ENCODE results near the gene ITIH2. TPM values are rescaled to one million over a fixed set of nuclear protein-coding genes. Genes with fewer than 3 reads are reported as not detected.
"Not testable (repeated sequence)": the region's sequence is repeated elsewhere in the genome, so short reads cannot be mapped to it uniquely, and the experiment has no call there.

The ITIH2 gene
- total RNA-seq (not detected), total RNA-seq (0 reads per million in 2 donors)

- H3K27me3 Mint-ChIP-seq = peaks cover 42% of the 10 kb centered on the region
Observed at GRCh38 chr10:7703140-7703539, at the start of gene ITIH2. ITIH2 (plus strand) TSS chr10:7703316; CDS start chr10:7703435, 119 bp downstream.

DNA sequence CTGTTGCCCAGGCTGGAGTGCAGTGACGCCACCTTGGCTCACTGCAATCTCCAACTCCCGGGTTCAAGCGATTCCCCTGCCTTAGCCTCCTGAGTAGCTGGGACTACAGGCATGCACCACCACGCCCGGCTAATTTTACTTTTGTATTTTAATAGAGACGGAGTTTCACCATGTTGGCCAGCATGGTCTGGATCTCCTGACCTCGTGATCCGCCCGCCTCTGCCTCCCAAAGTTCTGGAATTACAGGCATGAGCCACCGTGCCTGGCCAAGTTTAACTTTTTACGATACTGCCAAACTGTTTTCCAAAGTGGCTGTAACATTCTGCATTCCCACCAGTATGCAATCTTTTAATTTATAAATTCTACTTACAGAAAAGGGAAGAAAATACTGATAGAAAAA, 46.0 kb upstream of the ITIH2 start:
- not testable (repeated sequence) for H3K4me1 Mint-ChIP-seq; H3K9me3 ChIP-seq (ENCODE audit: control insufficient read depth, low read length, poor library complexity, severe bottlenecking); H3K4me3 Mint-ChIP-seq; ATAC-seq; H3K27ac Mint-ChIP-seq; H3K36me3 Mint-ChIP-seq (ENCODE audit: low read depth); DNase-seq
- H3K27me3 Mint-ChIP-seq = peaks cover 55% of the 10 kb centered on the region

More at GRCh38 chr10:7703140-7703539, at the start of gene ITIH2:
- ATAC-seq = no peak
- Mint-ChIP-seq H3K27ac (no peak within 1 kb of the TSS), H3K36me3 (ENCODE audit: low read depth) (peaks cover 2% of the 10 kb centered on the region), H3K4me3 (no peak within 1 kb of the TSS), H3K4me1 (no peaks in the 10 kb centered on the region)
- no peaks in the 10 kb centered on the region for H3K9me3 ChIP-seq (ENCODE audit: control insufficient read depth, low read length, poor library complexity, severe bottlenecking)
- no peak for DNase-seq

DNA sequence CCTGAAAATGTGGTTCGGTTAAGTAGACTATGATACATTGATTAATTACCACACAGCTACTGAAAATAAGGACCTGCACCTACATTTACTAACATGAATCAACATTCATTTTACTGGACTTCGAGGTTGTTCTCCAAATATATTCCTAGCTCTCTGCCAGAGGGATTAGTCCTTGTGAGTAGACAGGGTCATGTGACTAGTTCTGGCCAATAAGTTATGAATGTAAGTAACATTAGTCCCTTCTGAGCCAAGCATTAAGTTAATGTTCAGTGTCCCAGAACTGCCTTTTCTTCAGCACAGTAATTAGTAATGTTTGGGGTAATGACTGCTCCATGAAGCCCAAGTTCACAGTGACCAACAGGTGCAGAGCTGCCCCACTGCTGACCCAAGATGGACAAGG, 45.6 kb upstream of the ITIH2 start:
- DNase-seq (no peak), ATAC-seq (no peak)
- H3K4me3 Mint-ChIP-seq = no peak overlapping the region
- H3K36me3 Mint-ChIP-seq (ENCODE audit: low read depth) = peaks cover 2% of the 10 kb centered on the region
- H3K9me3 ChIP-seq (ENCODE audit: control insufficient read depth, low read length, poor library complexity, severe bottlenecking) = no peaks in the 10 kb centered on the region
- H3K27me3 Mint-ChIP-seq = peaks cover 55% of the 10 kb centered on the region
- no peaks in the 10 kb centered on the region for H3K4me1 Mint-ChIP-seq
- no peak overlapping the region for H3K27ac Mint-ChIP-seq

GRCh38 chr10:7659560-7659959, 43.6 kb upstream of the ITIH2 start:
- no peak for ATAC-seq
- no peaks in the 10 kb centered on the region for H3K4me1 Mint-ChIP-seq

GRCh38 chr10:7662522-7662921, 40.6 kb upstream of the ITIH2 start:
- Mint-ChIP-seq H3K4me1 (peaks cover 10% of the 10 kb centered on the region), H3K4me3 (no peak overlapping the region), H3K36me3 (ENCODE audit: low read depth) (peaks cover 2% of the 10 kb centered on the region), H3K27ac (no peak overlapping the region), H3K27me3 (peaks cover 74% of the 10 kb centered on the region)
- no peaks in the 10 kb centered on the region for H3K9me3 ChIP-seq (ENCODE audit: control insufficient read depth, low read length, poor library complexity, severe bottlenecking)
- ATAC-seq (no peak), DNase-seq (no peak)

More at GRCh38 chr10:7659560-7659959, 43.6 kb upstream of the ITIH2 start:
- H3K9me3 ChIP-seq (ENCODE audit: control insufficient read depth, low read length, poor library complexity, severe bottlenecking) = no peaks in the 10 kb centered on the region
- peaks cover 2% of the 10 kb centered on the region for H3K36me3 Mint-ChIP-seq (ENCODE audit: low read depth)
- no peak for DNase-seq
- no peak overlapping the region for H3K27ac Mint-ChIP-seq
- H3K27me3 Mint-ChIP-seq = peaks cover 61% of the 10 kb centered on the region
- no peak overlapping the region for H3K4me3 Mint-ChIP-seq

- ATAC-seq (no peak), DNase-seq (no peak)
- peaks cover 16% of the 10 kb centered on the region for H3K4me1 Mint-ChIP-seq
- H3K4me3 Mint-ChIP-seq = no peak overlapping the region
- H3K9me3 ChIP-seq (ENCODE audit: control insufficient read depth, low read length, poor library complexity, severe bottlenecking) = no peaks in the 10 kb centered on the region
- peaks cover 2% of the 10 kb centered on the region for H3K36me3 Mint-ChIP-seq (ENCODE audit: low read depth)
- H3K27ac Mint-ChIP-seq = no peak overlapping the region
- peaks cover 79% of the 10 kb centered on the region for H3K27me3 Mint-ChIP-seq
Observed at GRCh38 chr10:7664707-7665106, 38.4 kb upstream of the ITIH2 start.

DNA sequence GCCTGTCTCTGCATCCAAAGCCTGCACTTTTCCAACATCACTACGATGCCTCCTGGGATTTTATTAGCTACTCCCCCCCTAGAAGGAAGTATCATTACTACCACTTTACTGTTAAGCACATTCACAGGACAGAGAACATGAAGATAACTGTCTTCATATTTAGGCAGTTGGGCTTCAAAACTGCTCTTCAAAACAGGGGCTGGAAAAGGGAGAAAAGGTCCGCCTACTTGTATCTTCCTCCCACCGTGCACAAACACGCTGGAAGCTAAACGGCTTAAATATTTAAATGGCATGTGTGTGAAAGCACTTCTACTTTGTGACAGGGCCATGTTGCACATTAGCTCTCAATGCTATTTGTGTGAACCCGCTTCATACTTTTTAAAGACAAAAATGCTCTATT, 37.3 kb upstream of the ITIH2 start:
- ATAC-seq (no peak), DNase-seq (no peak)
- Mint-ChIP-seq H3K27me3 (peaks cover 76% of the 10 kb centered on the region), H3K36me3 (ENCODE audit: low read depth) (peaks cover 3% of the 10 kb centered on the region), H3K4me3 (peak overlapping the region; percentile 84), H3K27ac (no peak overlapping the region), H3K4me1 (peaks cover 16% of the 10 kb centered on the region)
- no peaks in the 10 kb centered on the region for H3K9me3 ChIP-seq (ENCODE audit: control insufficient read depth, low read length, poor library complexity, severe bottlenecking)

DNA sequence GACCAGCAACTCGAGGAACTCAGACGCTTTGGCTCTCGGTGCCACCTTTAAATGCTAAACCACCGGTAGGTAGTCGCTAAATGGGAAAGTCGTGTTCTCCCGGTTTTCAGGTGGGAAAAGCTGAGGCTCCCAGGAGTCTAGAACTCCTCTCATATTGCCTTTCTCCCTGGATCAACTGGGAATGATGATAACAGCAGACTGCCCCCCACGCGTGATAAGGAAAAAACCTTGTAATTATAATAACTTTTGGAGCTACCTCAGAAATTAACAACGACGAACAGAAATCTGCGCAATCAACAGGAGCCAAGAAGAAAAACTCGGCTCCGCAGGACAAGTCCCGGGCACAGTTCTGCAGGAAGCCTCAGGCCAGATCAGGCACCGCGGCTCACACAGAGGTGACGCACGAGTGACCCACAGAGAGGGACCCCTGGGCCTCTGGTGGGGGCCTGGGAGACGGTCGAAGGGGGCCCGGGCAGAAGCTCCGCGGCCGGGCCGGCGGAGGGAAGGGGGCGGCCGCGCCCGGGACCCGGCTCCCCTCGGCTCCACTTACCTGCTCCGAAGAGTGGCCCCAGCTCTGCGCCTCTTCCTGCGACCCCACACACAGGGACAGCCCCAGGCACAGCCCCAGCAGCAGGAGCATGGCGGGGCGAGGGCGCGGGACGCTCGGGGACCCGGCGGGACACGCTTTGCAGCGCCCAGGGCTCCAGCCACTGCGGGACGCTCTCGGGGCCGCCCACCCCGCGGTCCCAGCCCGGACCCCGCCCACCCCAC, 36.7 kb upstream of the ITIH2 start, which contains the start of gene ITIH5:
Gene ITIH5, minus strand, starts transcription at position 714 of the 771 bp plus-strand sequence. Its CDS starts 74 bp downstream, at position 640.
- Mint-ChIP-seq H3K27ac (no peak within 1 kb of the TSS), H3K27me3 (peaks cover 76% of the 10 kb centered on the region), H3K4me3 (peak within 1 kb of the TSS; percentile 89), H3K36me3 (ENCODE audit: low read depth) (peaks cover 4% of the 10 kb centered on the region), H3K4me1 (peaks cover 16% of the 10 kb centered on the region)
- H3K9me3 ChIP-seq (ENCODE audit: control insufficient read depth, low read length, poor library complexity, severe bottlenecking) = no peaks in the 10 kb centered on the region
- ATAC-seq (no peak), DNase-seq (no peak)

DNA sequence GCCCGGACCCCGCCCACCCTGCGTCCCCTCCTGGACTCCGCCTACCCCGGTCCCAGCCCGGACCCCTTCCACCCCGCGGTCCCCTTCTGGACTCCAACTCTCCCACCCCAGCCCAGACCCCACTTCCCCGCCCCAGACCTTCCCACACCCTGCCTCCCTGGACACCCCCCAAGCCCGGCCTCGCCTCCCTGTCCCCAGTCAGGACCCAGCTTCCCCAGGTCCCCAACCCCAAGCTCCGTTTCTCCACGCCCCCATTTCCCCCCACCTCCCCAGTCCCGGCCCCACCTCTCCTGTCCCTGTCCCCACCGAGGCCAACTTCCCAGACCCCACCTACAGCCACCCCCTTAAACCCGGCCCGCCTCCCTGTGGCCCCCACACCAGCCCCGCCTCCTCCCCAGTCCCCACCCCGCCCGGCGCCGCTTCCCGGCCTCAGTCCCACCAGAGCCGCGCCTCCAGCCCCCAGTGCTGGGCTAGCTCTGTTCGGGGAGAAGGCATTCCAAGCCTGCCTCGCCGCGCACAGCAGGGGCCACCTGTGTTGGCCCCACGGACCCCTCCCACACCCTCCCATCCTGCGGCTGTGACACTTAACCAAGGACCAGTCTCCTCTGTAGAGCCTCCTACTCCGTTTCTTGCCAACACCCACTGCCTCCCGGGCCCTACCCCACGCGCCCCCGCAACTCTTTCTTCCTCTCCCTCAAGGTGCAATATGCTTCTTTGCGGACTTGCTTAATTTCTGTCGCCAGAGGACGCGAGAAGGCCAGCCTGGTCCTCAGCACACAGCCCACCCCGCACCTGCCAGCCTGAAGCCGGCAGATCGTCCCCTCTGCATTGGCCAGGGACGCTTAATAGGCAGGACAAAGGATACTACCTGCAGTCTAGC, 35.6 kb upstream of the ITIH2 start:
- no peak overlapping the region for H3K27ac Mint-ChIP-seq
- H3K4me3 Mint-ChIP-seq = peak overlapping the region; percentile 89
- H3K9me3 ChIP-seq (ENCODE audit: control insufficient read depth, low read length, poor library complexity, severe bottlenecking) = no peaks in the 10 kb centered on the region
- peaks cover 7% of the 10 kb centered on the region for H3K36me3 Mint-ChIP-seq (ENCODE audit: low read depth)
- peaks cover 76% of the 10 kb centered on the region for H3K27me3 Mint-ChIP-seq
- peak; percentile 46 for ATAC-seq
- DNase-seq = no peak
- H3K4me1 Mint-ChIP-seq = peaks cover 16% of the 10 kb centered on the region

GRCh38 chr10:7670157-7670556, 33.0 kb upstream of the ITIH2 start:
- Mint-ChIP-seq H3K4me1 (peaks cover 14% of the 10 kb centered on the region), H3K4me3 (no peak overlapping the region), H3K27ac (no peak overlapping the region), H3K27me3 (peaks cover 76% of the 10 kb centered on the region), H3K36me3 (ENCODE audit: low read depth) (peaks cover 7% of the 10 kb centered on the region)
- no peaks in the 10 kb centered on the region for H3K9me3 ChIP-seq (ENCODE audit: control insufficient read depth, low read length, poor library complexity, severe bottlenecking)
- no peak for DNase-seq
- no peak for ATAC-seq

GRCh38 chr10:7672341-7673134, 30.6 kb upstream of the ITIH2 start:
- Mint-ChIP-seq H3K36me3 (ENCODE audit: low read depth) (peaks cover 7% of the 10 kb centered on the region), H3K27ac (no peak overlapping the region), H3K4me1 (peaks cover 6% of the 10 kb centered on the region), H3K27me3 (peaks cover 79% of the 10 kb centered on the region), H3K4me3 (no peak overlapping the region)
- no peaks in the 10 kb centered on the region for H3K9me3 ChIP-seq (ENCODE audit: control insufficient read depth, low read length, poor library complexity, severe bottlenecking)
- DNase-seq (no peak), ATAC-seq (no peak)

GRCh38 chr10:7679256-7679655, 23.9 kb upstream of the ITIH2 start:
- Mint-ChIP-seq H3K27me3 (peaks cover 29% of the 10 kb centered on the region), H3K4me3 (no peak overlapping the region), H3K4me1 (no peaks in the 10 kb centered on the region), H3K27ac (no peak overlapping the region), H3K36me3 (ENCODE audit: low read depth) (no peaks in the 10 kb centered on the region)
- no peak for ATAC-seq
- H3K9me3 ChIP-seq (ENCODE audit: control insufficient read depth, low read length, poor library complexity, severe bottlenecking) = no peaks in the 10 kb centered on the region
- no peak for DNase-seq

DNA sequence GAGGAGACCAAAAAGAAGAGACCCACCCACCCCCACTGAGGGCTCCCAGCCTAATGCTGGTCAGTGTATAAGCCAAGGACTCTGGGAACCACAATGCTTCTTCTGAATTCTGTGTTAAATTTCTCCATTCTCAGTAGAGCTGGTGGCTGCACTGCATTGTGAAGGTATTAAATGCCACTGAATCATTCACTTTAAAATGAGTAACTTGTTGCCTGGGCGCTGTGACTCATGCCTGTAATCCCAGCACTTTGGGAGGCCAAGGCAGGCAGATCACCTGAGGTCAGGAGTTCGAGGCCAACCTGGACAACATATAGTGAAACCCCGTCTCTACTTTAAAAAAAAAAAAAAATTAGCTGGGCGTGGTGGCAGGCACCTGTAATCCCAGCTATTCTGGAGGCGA, 23.0 kb upstream of the ITIH2 start:
- H3K9me3 ChIP-seq (ENCODE audit: control insufficient read depth, low read length, poor library complexity, severe bottlenecking); ATAC-seq; H3K36me3 Mint-ChIP-seq (ENCODE audit: low read depth): not testable (repeated sequence)

More for the DNA sequence above, 23.0 kb upstream of the ITIH2 start:
- peaks cover 23% of the 10 kb centered on the region for H3K27me3 Mint-ChIP-seq
- H3K4me3 Mint-ChIP-seq, H3K27ac Mint-ChIP-seq, DNase-seq, H3K4me1 Mint-ChIP-seq: not testable (repeated sequence)

Data from T-helper 17 cell (primary cell).